EL (cell line): ENCODE measurements around the gene UBE4B.
A peak's percentile ranks its signal among the peaks of the same experiment; 100 is the strongest.
"Not testable (repeated sequence)": the region's sequence is repeated elsewhere in the genome, so short reads cannot be mapped to it uniquely, and the experiment has no call there.

ENCODE experiments used
- DNase-seq: peaks from one replicate; pipeline ENCODE4 v3.0.0-alpha.2; 2016

UBE4B gene

GRCh38 chr1:10032590-10033358 lies at the start of gene UBE4B:
TSS of gene UBE4B (plus strand) at chr1:10032958. CDS start at chr1:10033671, 713 bp downstream.
- DNase-seq = peak; percentile 98

- no peak for DNase-seq
Measured at GRCh38 chr1:9984253-9984652, 48.5 kb upstream of the UBE4B start.

GRCh38 chr1:9985001-9985400 lies 47.8 kb upstream of the UBE4B start:
- no peak for DNase-seq

GRCh38 chr1:9989773-9990172 lies 43.0 kb upstream of the UBE4B start:
- DNase-seq = no peak

GRCh38 chr1:9990944-9991343 lies 41.8 kb upstream of the UBE4B start:
- no peak for DNase-seq

- no peak for DNase-seq
Measured at GRCh38 chr1:9992910-9993309, 39.8 kb upstream of the UBE4B start.

- DNase-seq = no peak
Measured at GRCh38 chr1:9993561-9994075, 39.1 kb upstream of the UBE4B start.

GRCh38 chr1:9996624-9997582 lies 35.9 kb upstream of the UBE4B start, which contains the start of gene RBP7:
TSS of gene RBP7 (plus strand) at chr1:9997228. CDS start at chr1:9997259, 31 bp downstream.
- peak; percentile 23 for DNase-seq

- no peak for DNase-seq
Measured at GRCh38 chr1:10001016-10001665, 31.6 kb upstream of the UBE4B start.

GRCh38 chr1:10005248-10005647 lies 27.5 kb upstream of the UBE4B start:
- not testable (repeated sequence) for DNase-seq

GRCh38 chr1:10007169-10007568 lies 25.6 kb upstream of the UBE4B start:
- DNase-seq = no peak

GRCh38 chr1:10014016-10014415 lies 18.7 kb upstream of the UBE4B start:
- DNase-seq = peak; percentile 28

GRCh38 chr1:10019561-10019960 lies 13.2 kb upstream of the UBE4B start:
- DNase-seq = no peak

- no peak for DNase-seq
Measured at GRCh38 chr1:10020086-10020485, 12.7 kb upstream of the UBE4B start.

GRCh38 chr1:10020678-10021077 lies 12.1 kb upstream of the UBE4B start:
- DNase-seq = peak; percentile 8

- DNase-seq = not testable (repeated sequence)
Measured at GRCh38 chr1:10021992-10022391, 10.8 kb upstream of the UBE4B start.

- no peak for DNase-seq
Measured at GRCh38 chr1:10022656-10023055, 10.1 kb upstream of the UBE4B start.

- DNase-seq = no peak
Measured at GRCh38 chr1:10025354-10025753, 7.4 kb upstream of the UBE4B start.

- no peak for DNase-seq
Measured at GRCh38 chr1:10027027-10027426, 5.7 kb upstream of the UBE4B start.

- DNase-seq = not testable (repeated sequence)
Measured at GRCh38 chr1:10028956-10029500, 3.7 kb upstream of the UBE4B start.

- DNase-seq = peak; percentile 88
Measured at GRCh38 chr1:10031461-10031860, 1.3 kb upstream of the UBE4B start.

- DNase-seq = peak; percentile 48
Measured at GRCh38 chr1:10033359-10033845, 644 bp downstream of the UBE4B start.
